ENCODE measurements around the gene HAUS6. TPM values are rescaled to one million over a fixed set of nuclear protein-coding genes. Genes with fewer than 3 reads are reported as not detected.

The HAUS6 gene
- total and polyA plus RNA-seq, 2 of the 13 experiments (the other 11 are each of a cell fraction or from before 2014, with no cell fraction given): 9.8 to 31.1 TPM

DNA sequence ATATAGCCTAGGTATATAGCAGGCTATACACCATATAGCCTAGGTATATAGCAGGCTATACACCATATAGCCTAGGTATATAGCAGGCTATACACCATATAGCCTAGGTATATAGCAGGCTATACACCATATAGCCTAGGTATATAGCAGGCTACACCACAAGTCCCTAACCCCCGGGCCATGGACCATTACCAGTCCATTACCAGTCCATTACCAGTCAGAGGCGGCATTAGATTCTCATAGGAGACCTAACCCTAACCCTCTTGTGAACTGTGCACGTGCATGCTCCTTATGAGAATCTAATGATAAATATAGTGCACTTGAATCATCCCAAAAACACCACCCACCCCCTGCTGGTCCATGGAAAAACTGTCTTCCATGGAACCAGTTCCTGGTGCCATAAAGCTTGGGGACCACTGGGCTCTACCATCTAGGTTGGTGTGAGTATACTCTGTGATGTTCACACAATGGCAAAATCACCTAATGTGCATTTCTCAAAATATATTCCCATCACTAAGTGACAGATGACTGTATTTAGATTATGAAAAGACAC is 19.9 kb upstream of the HAUS6 start (continued):
- TF ChIP-seq, protein P1, sequence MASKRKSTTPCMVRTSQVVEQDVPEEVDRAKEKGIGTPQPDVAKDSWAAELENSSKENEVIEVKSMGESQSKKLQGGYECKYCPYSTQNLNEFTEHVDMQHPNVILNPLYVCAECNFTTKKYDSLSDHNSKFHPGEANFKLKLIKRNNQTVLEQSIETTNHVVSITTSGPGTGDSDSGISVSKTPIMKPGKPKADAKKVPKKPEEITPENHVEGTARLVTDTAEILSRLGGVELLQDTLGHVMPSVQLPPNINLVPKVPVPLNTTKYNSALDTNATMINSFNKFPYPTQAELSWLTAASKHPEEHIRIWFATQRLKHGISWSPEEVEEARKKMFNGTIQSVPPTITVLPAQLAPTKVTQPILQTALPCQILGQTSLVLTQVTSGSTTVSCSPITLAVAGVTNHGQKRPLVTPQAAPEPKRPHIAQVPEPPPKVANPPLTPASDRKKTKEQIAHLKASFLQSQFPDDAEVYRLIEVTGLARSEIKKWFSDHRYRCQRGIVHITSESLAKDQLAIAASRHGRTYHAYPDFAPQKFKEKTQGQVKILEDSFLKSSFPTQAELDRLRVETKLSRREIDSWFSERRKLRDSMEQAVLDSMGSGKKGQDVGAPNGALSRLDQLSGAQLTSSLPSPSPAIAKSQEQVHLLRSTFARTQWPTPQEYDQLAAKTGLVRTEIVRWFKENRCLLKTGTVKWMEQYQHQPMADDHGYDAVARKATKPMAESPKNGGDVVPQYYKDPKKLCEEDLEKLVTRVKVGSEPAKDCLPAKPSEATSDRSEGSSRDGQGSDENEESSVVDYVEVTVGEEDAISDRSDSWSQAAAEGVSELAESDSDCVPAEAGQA (IDR thresholded peaks at IDR 0.05; ENCODE audit: low read depth): no peak
- TF ChIP-seq, protein P1 (CRISPR knock-in tag; IDR thresholded peaks at IDR 0.05; ENCODE audit: borderline replicate concordance): no peak
- TF ChIP-seq, protein P2, sequence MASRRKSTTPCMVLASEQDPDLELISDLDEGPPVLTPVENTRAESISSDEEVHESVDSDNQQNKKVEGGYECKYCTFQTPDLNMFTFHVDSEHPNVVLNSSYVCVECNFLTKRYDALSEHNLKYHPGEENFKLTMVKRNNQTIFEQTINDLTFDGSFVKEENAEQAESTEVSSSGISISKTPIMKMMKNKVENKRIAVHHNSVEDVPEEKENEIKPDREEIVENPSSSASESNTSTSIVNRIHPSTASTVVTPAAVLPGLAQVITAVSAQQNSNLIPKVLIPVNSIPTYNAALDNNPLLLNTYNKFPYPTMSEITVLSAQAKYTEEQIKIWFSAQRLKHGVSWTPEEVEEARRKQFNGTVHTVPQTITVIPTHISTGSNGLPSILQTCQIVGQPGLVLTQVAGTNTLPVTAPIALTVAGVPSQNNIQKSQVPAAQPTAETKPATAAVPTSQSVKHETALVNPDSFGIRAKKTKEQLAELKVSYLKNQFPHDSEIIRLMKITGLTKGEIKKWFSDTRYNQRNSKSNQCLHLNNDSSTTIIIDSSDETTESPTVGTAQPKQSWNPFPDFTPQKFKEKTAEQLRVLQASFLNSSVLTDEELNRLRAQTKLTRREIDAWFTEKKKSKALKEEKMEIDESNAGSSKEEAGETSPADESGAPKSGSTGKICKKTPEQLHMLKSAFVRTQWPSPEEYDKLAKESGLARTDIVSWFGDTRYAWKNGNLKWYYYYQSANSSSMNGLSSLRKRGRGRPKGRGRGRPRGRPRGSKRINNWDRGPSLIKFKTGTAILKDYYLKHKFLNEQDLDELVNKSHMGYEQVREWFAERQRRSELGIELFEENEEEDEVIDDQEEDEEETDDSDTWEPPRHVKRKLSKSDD (CRISPR knock-in tag; IDR thresholded peaks at IDR 0.05; ENCODE audit: low read depth): 0 out of 2 replicates have a peak, but pooled peaks have one; percentile 40
- TF ChIP-seq GFI1 (CRISPR knock-in tag; IDR thresholded peaks at IDR 0.05; ENCODE audit: borderline replicate concordance) (no peak), ZBTB42 (CRISPR knock-in tag; IDR thresholded peaks at IDR 0.05) (no peak), ZNF558 (CRISPR knock-in tag; IDR thresholded peaks at IDR 0.05; ENCODE audit: borderline replicate concordance) (0 out of 2 replicates have a peak, but pooled peaks have one; percentile 38), REXO4 (CRISPR knock-in tag; IDR thresholded peaks at IDR 0.05; ENCODE audit: borderline replicate concordance) (no peak), ZNF652 (CRISPR knock-in tag; IDR thresholded peaks at IDR 0.05; ENCODE audit: borderline replicate concordance, low read depth) (no peak), ZNF138 (CRISPR knock-in tag; IDR thresholded peaks at IDR 0.05; ENCODE audit: low read depth) (no peak), NR2F1 (CRISPR knock-in tag; IDR thresholded peaks at IDR 0.05) (no peak), SIX4 (CRISPR knock-in tag; IDR thresholded peaks at IDR 0.05) (no peak)
- TF ChIP-seq, protein P3, sequence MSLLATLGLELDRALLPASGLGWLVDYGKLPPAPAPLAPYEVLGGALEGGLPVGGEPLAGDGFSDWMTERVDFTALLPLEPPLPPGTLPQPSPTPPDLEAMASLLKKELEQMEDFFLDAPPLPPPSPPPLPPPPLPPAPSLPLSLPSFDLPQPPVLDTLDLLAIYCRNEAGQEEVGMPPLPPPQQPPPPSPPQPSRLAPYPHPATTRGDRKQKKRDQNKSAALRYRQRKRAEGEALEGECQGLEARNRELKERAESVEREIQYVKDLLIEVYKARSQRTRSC (CRISPR knock-in tag; IDR thresholded peaks at IDR 0.05; ENCODE audit: low read depth): no peak
- TF ChIP-seq, protein P4, sequence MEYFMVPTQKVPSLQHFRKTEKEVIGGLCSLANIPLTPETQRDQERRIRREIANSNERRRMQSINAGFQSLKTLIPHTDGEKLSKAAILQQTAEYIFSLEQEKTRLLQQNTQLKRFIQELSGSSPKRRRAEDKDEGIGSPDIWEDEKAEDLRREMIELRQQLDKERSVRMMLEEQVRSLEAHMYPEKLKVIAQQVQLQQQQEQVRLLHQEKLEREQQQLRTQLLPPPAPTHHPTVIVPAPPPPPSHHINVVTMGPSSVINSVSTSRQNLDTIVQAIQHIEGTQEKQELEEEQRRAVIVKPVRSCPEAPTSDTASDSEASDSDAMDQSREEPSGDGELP (IDR thresholded peaks at IDR 0.05; ENCODE audit: borderline replicate concordance, low read depth): no peak
- TF ChIP-seq, protein P5, sequence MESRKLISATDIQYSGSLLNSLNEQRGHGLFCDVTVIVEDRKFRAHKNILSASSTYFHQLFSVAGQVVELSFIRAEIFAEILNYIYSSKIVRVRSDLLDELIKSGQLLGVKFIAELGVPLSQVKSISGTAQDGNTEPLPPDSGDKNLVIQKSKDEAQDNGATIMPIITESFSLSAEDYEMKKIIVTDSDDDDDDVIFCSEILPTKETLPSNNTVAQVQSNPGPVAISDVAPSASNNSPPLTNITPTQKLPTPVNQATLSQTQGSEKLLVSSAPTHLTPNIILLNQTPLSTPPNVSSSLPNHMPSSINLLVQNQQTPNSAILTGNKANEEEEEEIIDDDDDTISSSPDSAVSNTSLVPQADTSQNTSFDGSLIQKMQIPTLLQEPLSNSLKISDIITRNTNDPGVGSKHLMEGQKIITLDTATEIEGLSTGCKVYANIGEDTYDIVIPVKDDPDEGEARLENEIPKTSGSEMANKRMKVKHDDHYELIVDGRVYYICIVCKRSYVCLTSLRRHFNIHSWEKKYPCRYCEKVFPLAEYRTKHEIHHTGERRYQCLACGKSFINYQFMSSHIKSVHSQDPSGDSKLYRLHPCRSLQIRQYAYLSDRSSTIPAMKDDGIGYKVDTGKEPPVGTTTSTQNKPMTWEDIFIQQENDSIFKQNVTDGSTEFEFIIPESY (CRISPR knock-in tag; IDR thresholded peaks at IDR 0.05): no peak
- TF ChIP-seq, protein P6, sequence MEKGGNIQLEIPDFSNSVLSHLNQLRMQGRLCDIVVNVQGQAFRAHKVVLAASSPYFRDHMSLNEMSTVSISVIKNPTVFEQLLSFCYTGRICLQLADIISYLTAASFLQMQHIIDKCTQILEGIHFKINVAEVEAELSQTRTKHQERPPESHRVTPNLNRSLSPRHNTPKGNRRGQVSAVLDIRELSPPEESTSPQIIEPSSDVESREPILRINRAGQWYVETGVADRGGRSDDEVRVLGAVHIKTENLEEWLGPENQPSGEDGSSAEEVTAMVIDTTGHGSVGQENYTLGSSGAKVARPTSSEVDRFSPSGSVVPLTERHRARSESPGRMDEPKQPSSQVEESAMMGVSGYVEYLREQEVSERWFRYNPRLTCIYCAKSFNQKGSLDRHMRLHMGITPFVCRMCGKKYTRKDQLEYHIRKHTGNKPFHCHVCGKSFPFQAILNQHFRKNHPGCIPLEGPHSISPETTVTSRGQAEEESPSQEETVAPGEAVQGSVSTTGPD (CRISPR knock-in tag; IDR thresholded peaks at IDR 0.05): no peak

Measured in HepG2 (cell line).